K562 (cell line): ENCODE results near the gene CFAP206. TPM values are rescaled to one million over a fixed set of nuclear protein-coding genes. Genes with fewer than 3 reads are reported as not detected.

Source experiments
- ATAC-seq: fragments of 200-7000 bp; cut with Tn5 transposase; 3 replicates; pipeline ENCODE4 v1.9.1; 2020; ENCODE audit warnings: moderate library complexity
- BruUV-seq: library from RNA; stranded (reverse); fragments of 400-500 nt; replicated peaks from 2 replicates; lab custom pipeline; 2021; lab: Mats Ljungman, UMichigan
- CTCF ChIA-PET: fragments of 300-600 bp; formaldehyde crosslinking; extraction: SDS; loops from one replicate; lab custom pipeline; 2021; ENCODE audit warnings: low intra/inter-chr PET ratio; lab: Yijun Ruan, JAX
- POLR2A ChIA-PET: fragments of 300-600, 350-650 bp; sonication (Branson Sonifier 250); formaldehyde crosslinking; extraction: SDS; loops from one replicate; lab custom pipeline; 2021; ENCODE audit warnings: antibody characterized with exemption, inconsistent platforms; lab: Yijun Ruan, JAX
- DNase-seq, 4 experiments: peaks; one replicate each; pipeline versions ENCODE4 v3.0.0 to v3.0.0-alpha.2; 2011 to 2018; ENCODE audit warnings: low spot score in 3 of 4, mixed read lengths in 3 of 4; ENCODE audit errors: extremely low read depth in 1 of 4
- FAIRE-seq: peaks from 2 replicates; lab custom pipeline; 2011; peaks lifted over from hg19 to GRCh38; lab: Jason Lieb, UNC
- H2AFZ ChIP-seq: 2 replicates; pipeline ENCODE4 v1.6.0; 2011; ENCODE audit warnings: low read depth, low read length, control low read depth, inconsistent platforms
- H3K27ac ChIP-seq: fragments of 200-600 bp; 3 replicates; pipeline ENCODE4 v1.8.0; 2011; ENCODE audit warnings: low read depth, mild to moderate bottlenecking, control low read depth, inconsistent platforms, low read length, moderate library complexity, mixed read lengths; ENCODE audit errors: extremely low read depth
- H3K27me3 ChIP-seq, 2 experiments: fragments of 300-600 bp in 1 of 2; 2 replicates in 1 of 2; 3 replicates in 1 of 2; pipeline versions ENCODE4 v1.6.0 to v1.8.0; 2011; ENCODE audit warnings: inconsistent platforms in 2 of 2, low read length in 2 of 2, mild to moderate bottlenecking in 1 of 2, mixed read lengths in 1 of 2, moderate library complexity in 1 of 2; ENCODE audit not compliant: control insufficient read depth in 2 of 2, insufficient read depth in 2 of 2
- H3K36me3 ChIP-seq: fragments of 300-600 bp; 3 replicates; pipeline ENCODE4 v1.8.0; 2011; ENCODE audit warnings: mild to moderate bottlenecking, low read length, inconsistent platforms; ENCODE audit not compliant: control insufficient read depth, insufficient read depth
- H3K4me1 ChIP-seq, 2 experiments: fragments of 200-600 bp in 1 of 2; replicated peaks in 1 of 2; 2 replicates in 1 of 2; 3 replicates in 1 of 2; pipeline versions ENCODE4 v1.5.1 to v1.8.0; 2011; ENCODE audit warnings: inconsistent platforms in 2 of 2, low read length in 2 of 2, mild to moderate bottlenecking in 1 of 2, mixed read lengths in 1 of 2, moderate library complexity in 1 of 2; ENCODE audit not compliant: control insufficient read depth in 2 of 2, insufficient read depth in 2 of 2
- H3K4me2 ChIP-seq: 2 replicates; pipeline ENCODE4 v1.6.1; 2011; ENCODE audit warnings: low read length, control low read depth, inconsistent platforms, mixed read lengths; ENCODE audit not compliant: insufficient read depth
- H3K4me3 ChIP-seq: fragments of 200-600 bp; sonication (generic), shearing (Covaris generic); 2 replicates; pipeline ENCODE4 v1.5.1; 2016; ENCODE audit warnings: control low read depth, inconsistent platforms
- H3K79me2 ChIP-seq: fragments of 200-600 bp; 3 replicates; pipeline ENCODE4 v1.8.0; 2011; ENCODE audit warnings: low read length, inconsistent platforms; ENCODE audit not compliant: control insufficient read depth, insufficient read depth
- H3K9ac ChIP-seq, 2 experiments: 2 replicates each; pipeline versions ENCODE4 v1.6.0 to v1.6.1; 2011; ENCODE audit warnings: low read depth in 2 of 2, low read length in 2 of 2, control low read depth in 1 of 2, inconsistent platforms in 1 of 2, mild to moderate bottlenecking in 1 of 2, mixed read lengths in 1 of 2; ENCODE audit not compliant: insufficient read depth in 1 of 2
- H3K9me1 ChIP-seq: one replicate; pipeline ENCODE4 v1.6.0; 2011; ENCODE audit warnings: inconsistent platforms, mild to moderate bottlenecking, low read length, moderate library complexity; ENCODE audit not compliant: control insufficient read depth, insufficient read depth
- H3K9me3 ChIP-seq: replicated peaks from 2 replicates; pipeline ENCODE4 v1.5.1; 2011; ENCODE audit warnings: low read depth, low read length, inconsistent platforms; ENCODE audit not compliant: control insufficient read depth, insufficient read depth
- H4K20me1 ChIP-seq: replicated peaks from 2 replicates; pipeline ENCODE4 v1.6.1; 2011; ENCODE audit warnings: low read length, inconsistent platforms, mixed read lengths; ENCODE audit not compliant: control insufficient read depth, insufficient read depth
- ARID3B ChIP-seq: fragments of 250-450 bp; sonication (Bioruptor Pico); IDR thresholded peaks from 2 replicates; pipeline ENCODE4 v1.4.0; 2020; ENCODE audit warnings: borderline replicate concordance
- ATF4 ChIP-seq: fragments of 450-650 bp; formaldehyde crosslinking; IDR thresholded peaks from 2 replicates; pipeline ENCODE4 v1.4.0; 2022; ENCODE audit warnings: mild to moderate bottlenecking, moderate library complexity
- CLOCK ChIP-seq: fragments of 250-450 bp; sonication (Bioruptor Pico); IDR thresholded peaks from 2 replicates; pipeline ENCODE4 v1.4.0; 2020; ENCODE audit warnings: mild to moderate bottlenecking, moderate library complexity, borderline replicate concordance
- ILF3 ChIP-seq: fragments of 450-650 bp; IDR thresholded peaks from 2 replicates; pipeline ENCODE4 v1.6.1; 2018; ENCODE audit warnings: antibody characterized with exemption, mild to moderate bottlenecking, moderate library complexity, borderline replicate concordance
- KLF13 ChIP-seq: fragments of 450-650 bp; IDR thresholded peaks from 2 replicates; pipeline ENCODE4 v1.6.1; 2016; ENCODE audit warnings: missing genetic modification characterization, low read depth, mild to moderate bottlenecking, missing compliant biosample characterization, moderate library complexity, borderline replicate concordance
- MNT ChIP-seq, 2 experiments: fragments of 450-650 bp; conservative IDR thresholded peaks; 2 replicates each; pipeline ENCODE4 v1.6.1; 2017; ENCODE audit warnings: mild to moderate bottlenecking in 2 of 2, moderate library complexity in 2 of 2
- SAFB2 ChIP-seq: fragments of 200-400 bp; formaldehyde crosslinking; IDR thresholded peaks from 2 replicates; pipeline ENCODE4 v1.6.1; 2018; ENCODE audit warnings: borderline replicate concordance, low read length, low read depth, moderate library complexity; ENCODE audit not compliant: severe bottlenecking
- SMARCE1 ChIP-seq: fragments of 450-650 bp; IDR thresholded peaks from 2 replicates; pipeline ENCODE4 v1.7.1; 2016; ENCODE audit warnings: mild to moderate bottlenecking
- SRSF3 ChIP-seq: fragments of 200-400 bp; formaldehyde crosslinking; IDR thresholded peaks from 2 replicates; pipeline ENCODE4 v1.6.1; 2016; ENCODE audit warnings: mild to moderate bottlenecking, low read length, moderate library complexity; ENCODE audit not compliant: insufficient read depth
- TCF15 ChIP-seq: fragments of 250-450 bp; sonication (Bioruptor Pico); IDR thresholded peaks from 2 replicates; pipeline ENCODE4 v1.8.0; 2022; ENCODE audit warnings: moderate library complexity, mild to moderate bottlenecking, inconsistent platforms
- ZBTB9 ChIP-seq: fragments of 450-650 bp; formaldehyde crosslinking; IDR thresholded peaks from 2 replicates; pipeline ENCODE4 v1.4.0; 2020; ENCODE audit warnings: mild to moderate bottlenecking, moderate library complexity
- ZNF41 ChIP-seq: fragments of 250-450 bp; sonication (Bioruptor Pico); conservative IDR thresholded peaks from 2 replicates; pipeline ENCODE4 v1.4.0; 2020; ENCODE audit warnings: mild to moderate bottlenecking
- ZNF561 ChIP-seq: fragments of 450-650 bp; formaldehyde crosslinking; conservative IDR thresholded peaks from 2 replicates; pipeline ENCODE4 v1.4.0; 2020; ENCODE audit warnings: mild to moderate bottlenecking, moderate library complexity
- ZNF695 ChIP-seq: fragments of 450-650 bp; formaldehyde crosslinking; IDR thresholded peaks from 2 replicates; pipeline ENCODE4 v1.4.0; 2020; ENCODE audit warnings: mild to moderate bottlenecking, moderate library complexity
- WGBS: fragments of 100-300 bp; shearing (Covaris generic); methylation state at CpG from one replicate; pipeline ENCODE4 v1.1.6; 2016; ENCODE audit warnings: low coverage, mixed read lengths; ENCODE audit not compliant: insufficient coverage; ENCODE audit errors: missing lambda C conversion rate; 5-methylcytosine and 5-hydroxymethylcytosine counted together
- in situ Hi-C: fragments of 300-500 bp; cut with MboI; formaldehyde crosslinking; loops from 4 replicates; pipeline ENCODE4 v1.15.0; 2018; ENCODE audit warnings: inconsistent platforms, mixed read lengths
- intact Hi-C: fragments of 100-400 bp; cut with micrococcal nuclease; formaldehyde crosslinking; loops from 2 replicates; pipeline ENCODE4 v1.14.2; 2022
- polyA plus RNA-seq, 8 experiments: library from polyadenylated mRNA; depleted of rRNA in 4 of 8; stranded (reverse) in 5 of 8; unstranded in 3 of 8; fragments of >200 nt; fragmentation: Nextera tagmentation in 2 of 8; fragmentation: Illumina TruSeq in 1 of 8; extraction: Ambion mirVana in 2 of 8; extraction: Trizol in 1 of 8; gene quantifications; 2 replicates each; pipeline versions ENCODE4 v1.2.1 to v1.2.3, GENCODE V29; 2011 to 2014; ENCODE audit warnings: inconsistent platforms in 1 of 8, missing spikeins in 1 of 8
- total RNA-seq, 7 experiments: library from RNA; depleted of rRNA in 6 of 7; stranded (reverse); fragments of >200 nt in 6 of 7; fragmentation: Illumina TruSeq in 2 of 7; extraction: Trizol in 2 of 7; gene quantifications; 2 replicates each; pipeline versions ENCODE4 v1.2.1 to v1.2.3, GENCODE V29; 2011 to 2021; ENCODE audit warnings: low replicate concordance in 1 of 7

CFAP206 gene
- total and polyA plus RNA-seq, 9 of the 15 experiments (the other 6 are each of a cell fraction or from before 2014, with no cell fraction given) = 0.06 to 0.33 (median 0.18) TPM; not detected in 2

GRCh38 chr6:87401832-87402231, 5.9 kb upstream of the CFAP206 start:
- H2AFZ ChIP-seq = no peak overlapping the region
- H3K4me1 ChIP-seq = no peaks in the 10 kb centered on the region
- FAIRE-seq (no peak), DNase-seq (no peak), ATAC-seq (no peak)
- no peaks in the 10 kb centered on the region; a peak in 1 of 5 replicates for H3K27me3 ChIP-seq
- no peaks in the 10 kb centered on the region for H3K9me1 ChIP-seq
- 0% methylated on average over 3 of the region's 3 CpGs for WGBS
- in situ Hi-C loops (no loop called here), intact Hi-C loops (no loop called here)
- H3K79me2 ChIP-seq = no peaks in the 10 kb centered on the region
- H3K4me3 ChIP-seq = no peak overlapping the region
- ChIA-PET POLR2A (no interaction called here), CTCF (no interaction called here)
- no peaks in the 10 kb centered on the region; the same call in 1 of the 2 replicates for H4K20me1 ChIP-seq
- no peaks in the 10 kb centered on the region for H3K9me3 ChIP-seq
- H3K36me3 ChIP-seq = no peaks in the 10 kb centered on the region
- no peak overlapping the region for H3K27ac ChIP-seq
- no TSS peak for BruUV-seq
- no peak overlapping the region for H3K4me2 ChIP-seq
- no peak overlapping the region for H3K9ac ChIP-seq
- TF ChIP-seq SMARCE1 (no peak), ZNF695 (CRISPR knock-in tag) (no peak), TCF15 (no peak), ARID3B (no peak), ZBTB9 (no peak), KLF13 (no peak), ILF3 (no peak), ZNF41 (CRISPR knock-in tag) (no peak), CLOCK (CRISPR knock-in tag) (no peak), SRSF3 (no peak), MNT (conservative IDR thresholded peaks at IDR 0.05) (no peak), SAFB2 (no peak), ATF4 (CRISPR knock-in tag) (no peak), ZNF561 (no peak)
